SK-N-SH treated with all-trans-retinoic acid at 6 μM for 48 hours (cell line): ENCODE data around the gene C2orf42.

Source experiments
- ESRRG ChIP-seq: fragments of 250-450 bp; sonication (Bioruptor Pico); IDR thresholded peaks from 2 replicates; pipeline ENCODE4 v1.6.1; 2021; ENCODE audit warnings: mild to moderate bottlenecking
- GLIS3 ChIP-seq: fragments of 250-450 bp; sonication (Bioruptor Pico); IDR thresholded peaks from 2 replicates; pipeline ENCODE4 v1.5.0; 2020; ENCODE audit warnings: mild to moderate bottlenecking, moderate library complexity
- RARB ChIP-seq: fragments of 250-450 bp; sonication (Bioruptor Pico); IDR thresholded peaks from 2 replicates; pipeline ENCODE4 v1.8.0; 2021; ENCODE audit warnings: mild to moderate bottlenecking, moderate library complexity
- ZC3H10 ChIP-seq: fragments of 250-450 bp; sonication (Bioruptor Pico); IDR thresholded peaks from 2 replicates; pipeline ENCODE4 v1.5.1; 2021; ENCODE audit warnings: mild to moderate bottlenecking, moderate library complexity
- ZNF565 ChIP-seq: fragments of 450-650 bp; formaldehyde crosslinking; conservative IDR thresholded peaks from 2 replicates; pipeline ENCODE4 v1.5.0; 2020; ENCODE audit warnings: low read depth, mild to moderate bottlenecking, moderate library complexity
- ZNF70 ChIP-seq: fragments of 450-650 bp; formaldehyde crosslinking; IDR thresholded peaks from 2 replicates; pipeline ENCODE4 v1.5.0; 2020; ENCODE audit warnings: mild to moderate bottlenecking, moderate library complexity
- ZNF8 ChIP-seq: fragments of 450-650 bp; formaldehyde crosslinking; IDR thresholded peaks from 2 replicates; pipeline ENCODE4 v1.5.0; 2020; ENCODE audit warnings: mild to moderate bottlenecking, moderate library complexity
- TF ChIP-seq, protein P1 (sequence below): fragments of 250-450 bp; sonication (Bioruptor Pico); IDR thresholded peaks from 2 replicates; pipeline ENCODE4 v1.5.1; 2021; ENCODE audit warnings: mild to moderate bottlenecking, moderate library complexity
- TF ChIP-seq, protein P2 (sequence below): fragments of 250-450 bp; sonication (Bioruptor Pico); IDR thresholded peaks from 2 replicates; pipeline ENCODE4 v1.8.0; 2020; ENCODE audit warnings: mild to moderate bottlenecking, moderate library complexity, borderline replicate concordance

DNA sequence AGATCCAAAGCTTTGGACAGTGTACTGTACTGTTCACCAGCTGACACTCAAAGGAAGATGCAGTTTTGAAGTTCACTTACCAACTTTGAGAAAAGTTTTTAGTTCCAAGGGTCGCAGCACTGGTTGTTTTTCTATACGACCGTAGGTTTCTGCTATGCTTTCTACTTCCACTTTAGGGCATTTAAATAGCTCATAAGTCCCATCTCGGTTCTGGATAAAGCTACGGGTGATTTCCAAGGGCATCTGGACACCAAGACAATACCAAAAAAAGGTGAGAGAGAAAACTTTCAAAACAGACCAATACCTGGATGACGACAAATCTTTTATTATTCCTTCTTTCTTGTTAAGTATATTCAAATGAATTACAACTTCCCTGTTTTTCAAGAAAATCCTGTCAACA, 30.3 kb downstream of the C2orf42 start:
- TF ChIP-seq ZNF565 (no peak), ZNF70 (no peak), GLIS3 (CRISPR knock-in tag) (no peak), ESRRG (no peak), ZNF8 (CRISPR knock-in tag) (no peak), ZC3H10 (CRISPR knock-in tag) (no peak), RARB (CRISPR knock-in tag) (no peak)
- TF ChIP-seq, protein P1, sequence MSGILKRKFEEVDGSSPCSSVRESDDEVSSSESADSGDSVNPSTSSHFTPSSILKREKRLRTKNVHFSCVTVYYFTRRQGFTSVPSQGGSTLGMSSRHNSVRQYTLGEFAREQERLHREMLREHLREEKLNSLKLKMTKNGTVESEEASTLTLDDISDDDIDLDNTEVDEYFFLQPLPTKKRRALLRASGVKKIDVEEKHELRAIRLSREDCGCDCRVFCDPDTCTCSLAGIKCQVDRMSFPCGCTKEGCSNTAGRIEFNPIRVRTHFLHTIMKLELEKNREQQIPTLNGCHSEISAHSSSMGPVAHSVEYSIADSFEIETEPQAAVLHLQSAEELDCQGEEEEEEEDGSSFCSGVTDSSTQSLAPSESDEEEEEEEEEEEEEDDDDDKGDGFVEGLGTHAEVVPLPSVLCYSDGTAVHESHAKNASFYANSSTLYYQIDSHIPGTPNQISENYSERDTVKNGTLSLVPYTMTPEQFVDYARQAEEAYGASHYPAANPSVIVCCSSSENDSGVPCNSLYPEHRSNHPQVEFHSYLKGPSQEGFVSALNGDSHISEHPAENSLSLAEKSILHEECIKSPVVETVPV (CRISPR knock-in tag): no peak
- TF ChIP-seq, protein P2, sequence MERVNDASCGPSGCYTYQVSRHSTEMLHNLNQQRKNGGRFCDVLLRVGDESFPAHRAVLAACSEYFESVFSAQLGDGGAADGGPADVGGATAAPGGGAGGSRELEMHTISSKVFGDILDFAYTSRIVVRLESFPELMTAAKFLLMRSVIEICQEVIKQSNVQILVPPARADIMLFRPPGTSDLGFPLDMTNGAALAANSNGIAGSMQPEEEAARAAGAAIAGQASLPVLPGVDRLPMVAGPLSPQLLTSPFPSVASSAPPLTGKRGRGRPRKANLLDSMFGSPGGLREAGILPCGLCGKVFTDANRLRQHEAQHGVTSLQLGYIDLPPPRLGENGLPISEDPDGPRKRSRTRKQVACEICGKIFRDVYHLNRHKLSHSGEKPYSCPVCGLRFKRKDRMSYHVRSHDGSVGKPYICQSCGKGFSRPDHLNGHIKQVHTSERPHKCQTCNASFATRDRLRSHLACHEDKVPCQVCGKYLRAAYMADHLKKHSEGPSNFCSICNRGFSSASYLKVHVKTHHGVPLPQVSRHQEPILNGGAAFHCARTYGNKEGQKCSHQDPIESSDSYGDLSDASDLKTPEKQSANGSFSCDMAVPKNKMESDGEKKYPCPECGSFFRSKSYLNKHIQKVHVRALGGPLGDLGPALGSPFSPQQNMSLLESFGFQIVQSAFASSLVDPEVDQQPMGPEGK: no peak
